Left lung (tissue), 14 donors: ENCODE measurements around the gene BEND6. TPM values are rescaled to one million over a fixed set of nuclear protein-coding genes. Genes with fewer than 3 reads are reported as not detected.

Experiments
- ATAC-seq: fragments of 200-7000 bp; cut with Tn5 transposase; one replicate; pipeline ENCODE4 v1.9.1; 2020; ENCODE audit warnings: moderate library complexity
- DNase-seq, 4 donors: peaks; one replicate each; pipeline ENCODE4 v3.0.0-alpha.2; 2013 to 2020
- H3K27ac ChIP-seq, 2 donors: fragments of 200-600 bp; sonication (generic) in 1 of 2; one replicate each; pipeline versions ENCODE4 v1.5.0 to v1.8.0; 2020 to 2021
- H3K27me3 ChIP-seq, 2 donors: fragments of 200-600 bp; sonication (generic) in 1 of 2; one replicate each; pipeline versions ENCODE4 v1.5.0 to v1.8.0; 2020 to 2021
- H3K36me3 ChIP-seq, 2 donors: fragments of 200-600 bp; sonication (generic) in 1 of 2; one replicate each; pipeline versions ENCODE4 v1.5.0 to v1.8.0; 2020 to 2021
- H3K4me1 ChIP-seq, 2 donors: fragments of 200-600 bp; one replicate each; pipeline ENCODE4 v1.8.0; 2021
- H3K4me3 ChIP-seq, 2 donors: fragments of 200-600 bp; sonication (generic) in 1 of 2; one replicate each; pipeline versions ENCODE4 v1.5.0 to v1.8.0; 2020 to 2021; ENCODE audit warnings: mild to moderate bottlenecking in 1 of 2
- H3K9me3 ChIP-seq, 2 donors: fragments of 200-600 bp; sonication (generic) in 1 of 2; one replicate each; pipeline versions ENCODE4 v1.5.0 to v1.8.0; 2020 to 2021
- CTCF ChIP-seq, 2 donors: fragments of 200-600 bp; sonication (generic) in 1 of 2; IDR thresholded peaks; one replicate each; pipeline versions ENCODE4 v1.5.0 to v1.8.0; 2021; ENCODE audit warnings: antibody characterized with exemption in 2 of 2
- intact Hi-C, 2 donors: fragments of 100-400 bp; cut with DNase I; formaldehyde crosslinking; loops; one replicate each; pipeline versions ENCODE4 v1.11.2 to v1.14.2; 2022
- long read RNA-seq, 12 donors: library from polyadenylated mRNA in 2 of 12; unstranded in 2 of 12; transcript quantifications; one replicate each; pipeline ENCODE4 v2.0.0 and lab custom pipeline, GENCODE V29; 2019 to 2026
- polyA plus RNA-seq, 6 donors: library from polyadenylated mRNA; unstranded; fragments of 120-200 nt; gene quantifications; one replicate each; pipeline ENCODE4 v1.2.1, GENCODE V29; 2013; ENCODE audit not compliant: insufficient read length in 6 of 6
- total RNA-seq, 2 donors: library from RNA; stranded (reverse); fragmentation: NEBNext Ultra II Directional; extraction: Animal tissue kit (Norgen Biotek cat#: 25700); gene quantifications; one replicate each; pipeline ENCODE4 v1.2.1, GENCODE V29; 2021
- donor health status: DM: no; HTN: yes; CAD: no.
- donor health status: DM: no; HTN: no; CAD: no.

The BEND6 gene
- 1 to 10 TPM; 1.6 to 3.8 TPM for total RNA-seq
- polyA plus RNA-seq = 1 to 10 TPM; 1.1 to 2.6 (median 1.4) TPM
- long read RNA-seq, donor 1, partial matches to known transcripts = 0 of 1 reads
- long read RNA-seq, donor 1, other reads (novel, unspliced or antisense) = 0 of 1 reads
- long read RNA-seq, donor 2, partial matches to known transcripts = 0 of 1 reads
- long read RNA-seq, donor 2, other reads (novel, unspliced or antisense) = 0 of 1 reads
- long read RNA-seq, donor 3 = 0 reads
- long read RNA-seq, donor 4, partial matches to known transcripts = 0 of 1 reads
- long read RNA-seq, donor 4, other reads (novel, unspliced or antisense) = 0 of 1 reads
- long read RNA-seq, donor 5 = 0 reads
- long read RNA-seq, donor 6, partial matches to known transcripts = 0 of 1 reads
- long read RNA-seq, donor 6, other reads (novel, unspliced or antisense) = 0 of 1 reads
- long read RNA-seq, donor 7 = 0 reads
- long read RNA-seq, donor 8 = 0 reads
- long read RNA-seq, donor 9 = 0 reads
- long read RNA-seq, donor 10, partial matches to known transcripts = 1 of 1 reads
- long read RNA-seq, donor 10, other reads (novel, unspliced or antisense) = 0 of 1 reads
- long read RNA-seq, donor 11, transcript BEND6-202 (7 exons, 2,379 nt) = major isoform, 8 of 19 reads
- long read RNA-seq, donor 11, partial matches to known transcripts = 9 of 19 reads
- long read RNA-seq, donor 11, other reads (novel, unspliced or antisense) = 0 of 19 reads
- long read RNA-seq, donor 12 = 0 reads

DNA sequence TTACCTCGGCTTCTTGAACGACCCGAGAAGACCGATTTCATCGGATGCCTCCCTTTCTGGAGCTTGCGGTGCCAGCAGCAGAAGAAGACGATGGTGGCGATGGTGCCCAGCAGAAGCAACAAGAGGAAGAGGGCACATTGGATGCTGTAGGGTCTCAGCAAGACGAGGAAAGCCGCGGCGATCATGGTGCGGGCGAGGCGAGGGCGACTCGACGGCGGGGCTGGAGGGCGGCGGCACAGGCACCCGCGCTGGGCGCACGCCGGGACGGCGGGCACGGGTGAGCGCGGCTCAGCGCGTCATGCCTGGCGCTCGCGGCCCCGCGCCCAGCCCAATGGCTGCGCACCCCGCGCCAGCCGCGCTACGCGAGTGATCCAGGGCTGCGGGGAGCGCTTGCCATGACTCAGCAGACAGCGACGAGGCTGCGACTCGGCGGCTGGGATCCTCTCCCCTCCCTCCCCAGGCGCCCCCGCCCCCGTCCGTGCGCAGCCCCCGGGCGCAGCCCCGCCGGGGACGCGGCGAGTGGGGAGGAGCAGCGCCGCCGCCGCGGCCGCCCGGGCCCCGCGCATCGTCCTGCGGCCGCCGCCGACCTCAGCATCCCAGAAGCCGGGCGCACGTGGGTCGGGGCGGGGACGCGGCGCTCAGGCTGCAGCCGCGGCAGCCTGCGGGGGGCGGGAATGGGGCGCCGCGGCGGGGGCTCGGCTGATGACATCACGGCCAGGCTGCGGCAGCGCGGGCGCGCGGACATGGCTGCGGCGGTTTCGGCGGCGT lies at the start of gene BEND6:
TSS of gene BEND6 (plus strand) at position 705 of the 768 bp plus-strand sequence. CDS start 26,704 bp downstream, outside the sequence.
- Histone ChIP-seq H3K4me3 (peak within 1 kb of the TSS; percentile 30 to 40), H3K27me3 (peaks cover 12 to 56% of the 10 kb centered on the region in 2 donors), H3K27ac (peak within 1 kb of the TSS; percentile 35 to 41), H3K36me3 (no peaks in the 10 kb centered on the region), H3K9me3 (no peaks in the 10 kb centered on the region), H3K4me1 (peaks cover 3 to 22% of the 10 kb centered on the region in 2 donors)
- intact Hi-C loops = no loop called here
- no peak for TF ChIP-seq CTCF (IDR thresholded peaks at IDR 0.05)
- peak; percentile 57 for ATAC-seq
- peak; percentile 41 to 84 (median 52) for DNase-seq

DNA sequence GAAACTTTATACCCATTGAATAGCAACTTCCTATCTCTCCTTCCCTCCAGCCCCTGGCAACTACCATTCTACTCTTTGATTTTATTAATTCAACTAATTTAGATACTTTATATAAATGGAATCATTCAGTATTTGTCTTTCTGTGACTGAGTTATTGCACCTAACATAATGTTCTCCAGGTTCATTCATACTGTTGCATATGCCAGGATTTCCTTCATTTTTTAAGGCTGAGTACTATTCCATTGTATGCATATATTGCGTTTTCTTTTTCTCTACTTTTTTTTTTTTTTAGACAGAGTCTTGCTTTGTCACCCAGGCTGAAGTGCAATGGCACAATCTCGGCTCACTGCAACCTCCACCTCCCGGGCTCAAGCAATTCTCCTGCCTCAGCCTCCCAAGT lies 49.5 kb upstream of the BEND6 start:
- ATAC-seq = no peak
- Histone ChIP-seq H3K36me3 (no peaks in the 10 kb centered on the region), H3K27me3 (no peaks in the 10 kb centered on the region), H3K4me3 (no peak overlapping the region), H3K27ac (no peak overlapping the region), H3K9me3 (no peaks in the 10 kb centered on the region), H3K4me1 (no peaks in the 10 kb centered on the region)
- intact Hi-C loops = loop anchor here in 1 of 2 donors (10.0 kb wide), 2 partner anchors 119 to 419 kb away; no protein-coding TSS in a partner anchor
- TF ChIP-seq CTCF (IDR thresholded peaks at IDR 0.05) = no peak
- DNase-seq = no peak

GRCh38 chr6:56906752-56907151 lies 48.2 kb upstream of the BEND6 start:
- Histone ChIP-seq H3K27me3 (no peaks in the 10 kb centered on the region), H3K4me3 (no peak overlapping the region), H3K36me3 (no peaks in the 10 kb centered on the region), H3K9me3 (no peaks in the 10 kb centered on the region), H3K27ac (no peak overlapping the region), H3K4me1 (no peaks in the 10 kb centered on the region)
- TF ChIP-seq CTCF (IDR thresholded peaks at IDR 0.05) = no peak
- DNase-seq = no peak
- ATAC-seq = no peak
- intact Hi-C loops = loop anchor here in 1 of 2 donors (10.0 kb wide), 2 partner anchors 118 to 418 kb away; no protein-coding TSS in a partner anchor

GRCh38 chr6:56909115-56909907 lies 45.6 kb upstream of the BEND6 start:
- DNase-seq = no peak
- no peak for TF ChIP-seq CTCF (IDR thresholded peaks at IDR 0.05)
- no peaks in the 10 kb centered on the region for H3K27me3 ChIP-seq
- H3K4me3 ChIP-seq = no peak overlapping the region
- intact Hi-C loops = loop anchor here in 1 of 2 donors (10.0 kb wide), 2 partner anchors 115 to 415 kb away; no protein-coding TSS in a partner anchor
- H3K9me3 ChIP-seq = no peaks in the 10 kb centered on the region
- no peak for ATAC-seq
- H3K27ac ChIP-seq = no peak overlapping the region
- H3K36me3 ChIP-seq = no peaks in the 10 kb centered on the region
- no peaks in the 10 kb centered on the region for H3K4me1 ChIP-seq
